ENCODE results near the gene BDH1. TPM values are rescaled to one million over a fixed set of nuclear protein-coding genes. Genes with fewer than 3 reads are reported as not detected.
A peak's percentile ranks its signal among the peaks of the same experiment; 100 is the strongest.

Gene BDH1
- polyA plus RNA-seq, 1 of the 3 experiments (the other 2 are of a cell fraction): 19.8 TPM

DNA sequence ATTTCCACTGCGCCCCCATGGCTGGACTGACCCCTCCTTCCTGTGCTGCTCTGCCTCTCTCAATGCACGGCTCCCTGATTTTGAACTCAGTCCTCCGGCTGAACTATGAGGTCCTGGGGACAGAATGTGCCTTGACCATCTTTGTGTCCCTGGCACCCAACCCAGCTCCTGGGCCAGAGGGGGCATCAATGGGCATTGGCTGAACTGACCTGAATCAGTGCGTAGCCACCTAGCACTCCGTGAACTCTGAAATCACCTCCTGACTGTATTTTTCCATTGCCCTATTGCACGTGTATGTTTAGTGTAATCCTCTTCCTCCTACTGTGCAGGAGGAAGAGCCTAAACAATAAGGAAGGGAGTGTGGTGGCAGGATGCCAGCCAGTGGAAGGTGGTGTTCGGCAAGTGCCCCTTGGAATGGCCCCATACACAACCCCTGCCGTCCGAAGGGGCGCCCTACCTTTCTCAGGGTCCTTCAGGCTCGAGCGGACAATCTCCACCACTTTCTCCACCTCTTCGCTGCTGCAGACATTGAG lies 33.5 kb downstream of the BDH1 start:
- TF ChIP-seq, protein P1, sequence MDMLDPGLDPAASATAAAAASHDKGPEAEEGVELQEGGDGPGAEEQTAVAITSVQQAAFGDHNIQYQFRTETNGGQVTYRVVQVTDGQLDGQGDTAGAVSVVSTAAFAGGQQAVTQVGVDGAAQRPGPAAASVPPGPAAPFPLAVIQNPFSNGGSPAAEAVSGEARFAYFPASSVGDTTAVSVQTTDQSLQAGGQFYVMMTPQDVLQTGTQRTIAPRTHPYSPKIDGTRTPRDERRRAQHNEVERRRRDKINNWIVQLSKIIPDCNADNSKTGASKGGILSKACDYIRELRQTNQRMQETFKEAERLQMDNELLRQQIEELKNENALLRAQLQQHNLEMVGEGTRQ (IDR thresholded peaks at IDR 0.05; ENCODE audit: borderline replicate concordance, low read depth, low read length): no peak
- TF ChIP-seq, protein P2, sequence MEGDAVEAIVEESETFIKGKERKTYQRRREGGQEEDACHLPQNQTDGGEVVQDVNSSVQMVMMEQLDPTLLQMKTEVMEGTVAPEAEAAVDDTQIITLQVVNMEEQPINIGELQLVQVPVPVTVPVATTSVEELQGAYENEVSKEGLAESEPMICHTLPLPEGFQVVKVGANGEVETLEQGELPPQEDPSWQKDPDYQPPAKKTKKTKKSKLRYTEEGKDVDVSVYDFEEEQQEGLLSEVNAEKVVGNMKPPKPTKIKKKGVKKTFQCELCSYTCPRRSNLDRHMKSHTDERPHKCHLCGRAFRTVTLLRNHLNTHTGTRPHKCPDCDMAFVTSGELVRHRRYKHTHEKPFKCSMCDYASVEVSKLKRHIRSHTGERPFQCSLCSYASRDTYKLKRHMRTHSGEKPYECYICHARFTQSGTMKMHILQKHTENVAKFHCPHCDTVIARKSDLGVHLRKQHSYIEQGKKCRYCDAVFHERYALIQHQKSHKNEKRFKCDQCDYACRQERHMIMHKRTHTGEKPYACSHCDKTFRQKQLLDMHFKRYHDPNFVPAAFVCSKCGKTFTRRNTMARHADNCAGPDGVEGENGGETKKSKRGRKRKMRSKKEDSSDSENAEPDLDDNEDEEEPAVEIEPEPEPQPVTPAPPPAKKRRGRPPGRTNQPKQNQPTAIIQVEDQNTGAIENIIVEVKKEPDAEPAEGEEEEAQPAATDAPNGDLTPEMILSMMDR (IDR thresholded peaks at IDR 0.05): no peak
- TF ChIP-seq EP300 (IDR thresholded peaks at IDR 0.05; ENCODE audit: borderline replicate concordance in 1 of 2, low read depth in 1 of 2, low read length in 1 of 2) (no peak), NFIC (IDR thresholded peaks at IDR 0.05; ENCODE audit: borderline replicate concordance) (no peak), TAF1 (IDR thresholded peaks at IDR 0.05; ENCODE audit: borderline replicate concordance, low read depth, low read length) (no peak), CHD2 (IDR thresholded peaks at IDR 0.05; ENCODE audit: low read length, partially characterized antibody) (no peak), FOXJ3 (CRISPR knock-in tag; IDR thresholded peaks at IDR 0.05) (no peak), GABPA (IDR thresholded peaks at IDR 0.05; ENCODE audit: low read depth) (no peak), RFX5 (IDR thresholded peaks at IDR 0.05; ENCODE audit: low read length) (no peak), MEF2A (IDR thresholded peaks at IDR 0.05; ENCODE audit: borderline replicate concordance, low read depth) (no peak), GATA2 (CRISPR knock-in tag; IDR thresholded peaks at IDR 0.05) (no peak), TCF12 (IDR thresholded peaks at IDR 0.05) (no peak), SMC3 (IDR thresholded peaks at IDR 0.05; ENCODE audit: low read depth, low read length) (no peak), SIN3A (IDR thresholded peaks at IDR 0.05; ENCODE audit: borderline replicate concordance, low read depth, low read length) (no peak), JUND (IDR thresholded peaks at IDR 0.05) (no peak)
- TF ChIP-seq, protein P3, sequence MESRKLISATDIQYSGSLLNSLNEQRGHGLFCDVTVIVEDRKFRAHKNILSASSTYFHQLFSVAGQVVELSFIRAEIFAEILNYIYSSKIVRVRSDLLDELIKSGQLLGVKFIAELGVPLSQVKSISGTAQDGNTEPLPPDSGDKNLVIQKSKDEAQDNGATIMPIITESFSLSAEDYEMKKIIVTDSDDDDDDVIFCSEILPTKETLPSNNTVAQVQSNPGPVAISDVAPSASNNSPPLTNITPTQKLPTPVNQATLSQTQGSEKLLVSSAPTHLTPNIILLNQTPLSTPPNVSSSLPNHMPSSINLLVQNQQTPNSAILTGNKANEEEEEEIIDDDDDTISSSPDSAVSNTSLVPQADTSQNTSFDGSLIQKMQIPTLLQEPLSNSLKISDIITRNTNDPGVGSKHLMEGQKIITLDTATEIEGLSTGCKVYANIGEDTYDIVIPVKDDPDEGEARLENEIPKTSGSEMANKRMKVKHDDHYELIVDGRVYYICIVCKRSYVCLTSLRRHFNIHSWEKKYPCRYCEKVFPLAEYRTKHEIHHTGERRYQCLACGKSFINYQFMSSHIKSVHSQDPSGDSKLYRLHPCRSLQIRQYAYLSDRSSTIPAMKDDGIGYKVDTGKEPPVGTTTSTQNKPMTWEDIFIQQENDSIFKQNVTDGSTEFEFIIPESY (IDR thresholded peaks at IDR 0.05; ENCODE audit: borderline replicate concordance, low read depth): no peak
- TF ChIP-seq, protein P4, sequence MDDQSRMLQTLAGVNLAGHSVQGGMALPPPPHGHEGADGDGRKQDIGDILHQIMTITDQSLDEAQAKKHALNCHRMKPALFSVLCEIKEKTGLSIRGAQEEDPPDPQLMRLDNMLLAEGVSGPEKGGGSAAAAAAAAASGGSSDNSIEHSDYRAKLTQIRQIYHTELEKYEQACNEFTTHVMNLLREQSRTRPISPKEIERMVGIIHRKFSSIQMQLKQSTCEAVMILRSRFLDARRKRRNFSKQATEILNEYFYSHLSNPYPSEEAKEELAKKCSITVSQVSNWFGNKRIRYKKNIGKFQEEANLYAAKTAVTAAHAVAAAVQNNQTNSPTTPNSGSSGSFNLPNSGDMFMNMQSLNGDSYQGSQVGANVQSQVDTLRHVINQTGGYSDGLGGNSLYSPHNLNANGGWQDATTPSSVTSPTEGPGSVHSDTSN (IDR thresholded peaks at IDR 0.05): no peak
- H3K9me2 ChIP-seq: no peaks in the 10 kb centered on the region
- H3K9ac ChIP-seq: no peak overlapping the region
- H3K4me3 ChIP-seq (ENCODE audit: low read depth in 2 of 2, low read length in 1 of 2): no peak overlapping the region
- H3F3A ChIP-seq (replicated peaks; ENCODE audit: insufficient read depth): no peaks in the 10 kb centered on the region
- peak overlapping the region in 1 of 2 experiments; percentile 94; a peak in 2 of 4 replicates for H3K27ac ChIP-seq (ENCODE audit: low read depth in 2 of 2, low read length in 1 of 2)
- no peaks in the 10 kb centered on the region for H4K20me1 ChIP-seq (ENCODE audit: insufficient read depth)
- ChIA-PET CTCF (interaction anchor here (0.6 to 3.6 kb wide), 3 partner anchors 10 to 422 kb away, joined by 3 to 17 read pairs (median 6); no protein-coding TSS in a partner anchor), POLR2A (no interaction called here)
- H3K9me3 ChIP-seq: no peaks in the 10 kb centered on the region
- H3K27me3 ChIP-seq (ENCODE audit: insufficient read depth): no peaks in the 10 kb centered on the region
- peaks cover 4 to 45% of the 10 kb centered on the region in 2 experiments; a peak in 2 of 4 replicates for H3K4me1 ChIP-seq (ENCODE audit: control insufficient read depth in 1 of 2, insufficient read depth in 2 of 2, low read depth in 1 of 2, low read length in 1 of 2)
- H2AFZ ChIP-seq (ENCODE audit: low read depth): no peak overlapping the region
- H3K36me3 ChIP-seq (replicated peaks in 1 of 2; ENCODE audit: control insufficient read depth in 1 of 2, insufficient read depth in 2 of 2, low read length in 1 of 2): no peaks in the 10 kb centered on the region
- no peaks in the 10 kb centered on the region for H3K79me2 ChIP-seq (ENCODE audit: insufficient read depth)
- H3K4me2 ChIP-seq: no peak overlapping the region
- no peak for DNase-seq
- 95% methylated on average over 13 of the region's 13 CpGs for WGBS (ENCODE audit: low lambda C conversion rate)

Measured in SK-N-SH (cell line).